ENCODE results near the gene POP4. TPM values are rescaled to one million over a fixed set of nuclear protein-coding genes. Genes with fewer than 3 reads are reported as not detected.

Gene POP4
- total and polyA plus RNA-seq, 2 of the 8 experiments (the other 6 are each of a cell fraction or from before 2014, with no cell fraction given) = 29.1 to 41.5 TPM

GRCh38 chr19:29639086-29639485, 33.0 kb downstream of the POP4 start (continued):
- TF ChIP-seq MAFK (IDR thresholded peaks at IDR 0.05; ENCODE audit: low read depth, low read length) = no peak
